ENCODE data around the gene GET4. TPM values are rescaled to one million over a fixed set of nuclear protein-coding genes. Genes with fewer than 3 reads are reported as not detected.

The GET4 gene
- total and polyA plus RNA-seq, 2 of the 8 experiments (the other 6 are each of a cell fraction or from before 2014, with no cell fraction given) = 56.7 to 74.1 TPM

GRCh38 chr7:930975-931758, 54.8 kb downstream of the GET4 start:
- H3K4me3 ChIP-seq (ENCODE audit: extremely low read depth in 1 of 4, insufficient read depth in 2 of 4, low read depth in 3 of 4, low read length in 4 of 4) = no peak overlapping the region
- no peaks in the 10 kb centered on the region; a peak in 3 of 7 replicates for H3K4me1 ChIP-seq (replicated peaks in 1 of 4; ENCODE audit: control insufficient read depth in 3 of 4, insufficient read depth in 4 of 4, low read length in 3 of 4)
- no peak for DNase-seq (ENCODE audit: low read depth in 1 of 2, low spot score in 2 of 2)
- no peak overlapping the region for H4K8ac ChIP-seq (ENCODE audit: extremely low read depth, insufficient read depth, low read length)
- ChIA-PET POLR2A (ENCODE audit: partially characterized antibody) (interaction anchor here (1.5 to 2.1 kb wide), 2 partner anchors 10 to 36 kb away, joined by 3 to 8 read pairs; no protein-coding TSS in a partner anchor), CTCF (ENCODE audit: partially characterized antibody) (interaction anchor here (0.8 to 1.5 kb wide), 2 partner anchors 66 to 245 kb away, joined by 3 to 5 read pairs; no protein-coding TSS in a partner anchor)
- no peak overlapping the region for H3K18ac ChIP-seq (ENCODE audit: extremely low read depth, low read length)
- no peaks in the 10 kb centered on the region for H3K27me3 ChIP-seq (replicated peaks in 1 of 4; ENCODE audit: control insufficient read depth in 3 of 4, extremely low read depth in 1 of 4, insufficient read depth in 3 of 4, low read length in 3 of 4)
- H2BK20ac ChIP-seq (ENCODE audit: low read length) = no peak overlapping the region
- 89% methylated on average over 23 of the region's 29 CpGs; no CpG with 5 or more reads in 1 of the 2 experiments for WGBS, 2 experiments (ENCODE audit: extremely low coverage in 1 of 2, insufficient coverage in 1 of 2, insufficient read length in 1 of 2, insufficient replicate concordance in 2 of 2, low coverage in 1 of 2, low lambda C conversion rate in 2 of 2, missing lambda C conversion rate in 1 of 2)
- no peak overlapping the region for H3K9ac ChIP-seq (replicated peaks in 1 of 4; ENCODE audit: extremely low read depth in 1 of 4, low read depth in 3 of 4, low read length in 3 of 4)
- no peak overlapping the region for H3K27ac ChIP-seq (ENCODE audit: low read depth, low read length)
- H3K23me2 ChIP-seq (ENCODE audit: low read depth, low read length) = no peaks in the 10 kb centered on the region
- H3K4ac ChIP-seq (replicated peaks; ENCODE audit: insufficient read length, low read depth, low read length) = no peak overlapping the region
- no peaks in the 10 kb centered on the region for H4K20me1 ChIP-seq (replicated peaks in 1 of 2; ENCODE audit: control insufficient read depth in 1 of 2, insufficient read depth in 2 of 2, low read length in 2 of 2)
- H4K91ac ChIP-seq (replicated peaks; ENCODE audit: insufficient read length, low read length) = no peak overlapping the region
- no peak overlapping the region for H2BK120ac ChIP-seq (replicated peaks; ENCODE audit: low read depth, low read length)
- no peak overlapping the region for H3K14ac ChIP-seq (ENCODE audit: insufficient read length)
- no peak for TF ChIP-seq YY1 (IDR thresholded peaks at IDR 0.05; ENCODE audit: low read depth, low read length)
- no peak for TF ChIP-seq CBX5 (IDR thresholded peaks at IDR 0.05; ENCODE audit: low read depth, low read length)
- TF ChIP-seq RFX5 (IDR thresholded peaks at IDR 0.05; ENCODE audit: borderline replicate concordance, low read depth, low read length) = no peak
- no peak overlapping the region for H4K5ac ChIP-seq (ENCODE audit: insufficient read length, low read depth, low read length)
- no peak overlapping the region for H2AFZ ChIP-seq (ENCODE audit: low read length)
- no peak for FAIRE-seq
- H2AK5ac ChIP-seq (ENCODE audit: low read depth, low read length) = no peak overlapping the region
- no peak overlapping the region for H3K56ac ChIP-seq (replicated peaks; ENCODE audit: insufficient read length, low read depth, low read length)
- no peak overlapping the region for H2BK5ac ChIP-seq (ENCODE audit: low read depth, low read length)
- no peaks in the 10 kb centered on the region for H3K79me1 ChIP-seq (ENCODE audit: low read depth, low read length)
- H2BK15ac ChIP-seq (ENCODE audit: low read length) = no peak overlapping the region
- no peak overlapping the region for H2BK12ac ChIP-seq (ENCODE audit: low read depth, low read length)
- no peaks in the 10 kb centered on the region for H3K36me3 ChIP-seq (ENCODE audit: control insufficient read depth in 2 of 4, insufficient read depth in 4 of 4, low read length in 3 of 4)
- no peak overlapping the region for H3K4me2 ChIP-seq (ENCODE audit: insufficient read depth in 1 of 2, low read depth in 2 of 2, low read length in 2 of 2)
- no peaks in the 10 kb centered on the region for H3K9me3 ChIP-seq (ENCODE audit: insufficient read depth in 2 of 2, low read depth in 1 of 2, low read length in 1 of 2)
- H3K79me2 ChIP-seq (ENCODE audit: control insufficient read depth in 1 of 2, insufficient read depth in 2 of 2, low read length in 2 of 2) = no peaks in the 10 kb centered on the region
- H3K23ac ChIP-seq (ENCODE audit: insufficient read length) = no peak overlapping the region

All from H1 (cell line).